GM20000 (cell line): ENCODE data around the gene RGS18.
"Not testable (repeated sequence)": the region's sequence is repeated elsewhere in the genome, so short reads cannot be mapped to it uniquely, and the experiment has no call there.

Source experiments
- DNase-seq: peaks from one replicate; pipeline ENCODE4 v3.0.0; 2012; ENCODE audit warnings: low spot score
- TF ChIP-seq, protein P1 (sequence below): IDR thresholded peaks from 2 replicates; pipeline ENCODE4 v1.5.1; 2012; ENCODE audit warnings: mild to moderate bottlenecking, control low read depth; ENCODE audit errors: extremely low read depth, missing control alignments

The RGS18 gene

DNA sequence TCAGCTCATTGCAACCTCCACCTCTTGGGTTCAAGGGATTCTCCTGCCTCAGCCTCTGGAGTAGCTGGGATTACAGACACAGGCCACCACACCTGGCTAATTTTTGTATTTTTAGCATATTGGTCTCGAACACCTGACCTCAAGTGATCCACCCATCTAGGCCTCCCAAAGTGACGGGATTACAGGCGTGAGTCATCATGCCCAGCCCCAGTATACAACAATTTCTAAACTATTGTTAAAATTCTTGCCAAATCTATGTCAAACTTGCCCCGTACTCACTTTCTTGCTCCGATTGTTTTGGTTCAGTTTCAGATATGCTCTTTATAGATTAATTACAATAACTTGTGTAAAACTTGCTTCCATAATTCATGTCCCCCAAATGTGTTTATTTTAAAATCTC, 4.1 kb downstream of the RGS18 start:
- TF ChIP-seq, protein P1, sequence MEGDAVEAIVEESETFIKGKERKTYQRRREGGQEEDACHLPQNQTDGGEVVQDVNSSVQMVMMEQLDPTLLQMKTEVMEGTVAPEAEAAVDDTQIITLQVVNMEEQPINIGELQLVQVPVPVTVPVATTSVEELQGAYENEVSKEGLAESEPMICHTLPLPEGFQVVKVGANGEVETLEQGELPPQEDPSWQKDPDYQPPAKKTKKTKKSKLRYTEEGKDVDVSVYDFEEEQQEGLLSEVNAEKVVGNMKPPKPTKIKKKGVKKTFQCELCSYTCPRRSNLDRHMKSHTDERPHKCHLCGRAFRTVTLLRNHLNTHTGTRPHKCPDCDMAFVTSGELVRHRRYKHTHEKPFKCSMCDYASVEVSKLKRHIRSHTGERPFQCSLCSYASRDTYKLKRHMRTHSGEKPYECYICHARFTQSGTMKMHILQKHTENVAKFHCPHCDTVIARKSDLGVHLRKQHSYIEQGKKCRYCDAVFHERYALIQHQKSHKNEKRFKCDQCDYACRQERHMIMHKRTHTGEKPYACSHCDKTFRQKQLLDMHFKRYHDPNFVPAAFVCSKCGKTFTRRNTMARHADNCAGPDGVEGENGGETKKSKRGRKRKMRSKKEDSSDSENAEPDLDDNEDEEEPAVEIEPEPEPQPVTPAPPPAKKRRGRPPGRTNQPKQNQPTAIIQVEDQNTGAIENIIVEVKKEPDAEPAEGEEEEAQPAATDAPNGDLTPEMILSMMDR, result no peak
- no peak for DNase-seq

DNA sequence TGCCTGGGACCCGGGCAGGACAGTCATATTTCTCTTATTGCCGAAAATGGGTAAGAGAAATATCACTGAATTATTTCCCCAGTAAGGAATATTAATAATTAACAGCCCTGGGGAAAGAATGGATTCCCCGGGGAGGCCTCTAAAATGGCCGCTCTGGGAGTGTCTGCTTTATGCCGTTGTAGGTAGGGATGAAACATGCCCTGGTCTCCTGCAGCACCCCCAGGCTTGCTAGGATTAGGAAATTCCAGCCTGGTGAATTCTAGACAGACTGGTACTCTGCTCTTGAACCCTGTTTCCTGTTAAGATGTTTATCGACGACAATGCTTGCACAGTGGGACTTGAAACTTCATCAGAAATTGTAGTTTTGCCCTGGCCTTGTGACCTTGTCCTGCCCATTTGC, 6.7 kb downstream of the RGS18 start:
- not testable (repeated sequence) for DNase-seq

DNA sequence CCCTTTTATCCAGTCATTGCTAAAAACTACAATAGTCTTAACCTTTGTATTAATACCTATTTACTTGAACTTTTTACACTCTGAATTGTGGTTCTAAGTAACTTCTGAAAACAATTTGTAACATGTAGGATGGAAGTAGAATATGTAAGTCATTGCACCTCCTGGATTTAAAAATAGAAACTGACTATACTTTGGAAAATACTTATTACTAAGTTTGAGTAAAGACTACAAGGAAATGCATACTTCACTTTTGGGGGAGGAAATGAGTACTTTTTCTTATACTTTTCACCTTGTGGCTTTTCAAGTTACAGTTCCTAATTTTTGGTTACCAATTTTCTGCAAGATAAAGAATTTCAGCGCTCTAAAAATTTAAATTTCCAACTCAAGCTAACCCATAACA, 8.7 kb downstream of the RGS18 start:
- TF ChIP-seq, protein P1, result no peak
- DNase-seq, result no peak

DNA sequence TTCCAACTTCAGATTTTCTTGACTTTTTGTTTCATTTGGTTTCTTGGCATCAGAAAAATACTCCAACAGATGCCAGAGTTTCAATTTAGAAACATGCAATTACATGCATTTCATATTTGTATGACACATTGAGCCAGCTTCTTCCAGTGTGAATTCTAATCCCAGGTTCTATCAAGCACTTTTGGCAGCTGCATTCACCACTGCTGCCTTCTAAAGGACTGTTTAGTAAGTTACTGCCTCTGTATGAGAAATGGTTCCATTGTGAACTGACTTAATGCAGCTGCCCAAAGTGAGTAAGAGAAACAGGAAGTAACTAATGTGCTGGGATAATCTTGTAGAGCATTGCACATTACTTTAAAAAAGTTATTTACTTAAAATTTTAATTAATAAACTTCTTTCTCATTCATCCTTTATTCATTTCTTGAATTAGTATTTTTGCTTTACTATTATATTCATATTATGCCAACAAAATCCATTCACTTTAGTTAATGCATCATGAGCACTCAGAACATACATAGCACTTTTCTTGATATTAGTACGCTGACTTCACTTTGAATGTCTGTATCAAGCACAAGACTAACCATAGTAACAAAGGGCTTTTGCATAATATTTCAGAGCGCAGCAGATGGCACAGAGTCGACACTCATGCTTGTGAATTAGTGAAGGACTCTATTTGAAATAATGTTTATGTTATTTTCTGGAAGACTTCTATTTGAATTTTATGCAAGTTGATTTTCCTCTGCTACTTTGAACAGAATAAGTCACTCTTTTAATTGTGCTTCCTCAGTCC, 9.8 kb downstream of the RGS18 start:
- TF ChIP-seq, protein P1, result no peak
- DNase-seq, result no peak

DNA sequence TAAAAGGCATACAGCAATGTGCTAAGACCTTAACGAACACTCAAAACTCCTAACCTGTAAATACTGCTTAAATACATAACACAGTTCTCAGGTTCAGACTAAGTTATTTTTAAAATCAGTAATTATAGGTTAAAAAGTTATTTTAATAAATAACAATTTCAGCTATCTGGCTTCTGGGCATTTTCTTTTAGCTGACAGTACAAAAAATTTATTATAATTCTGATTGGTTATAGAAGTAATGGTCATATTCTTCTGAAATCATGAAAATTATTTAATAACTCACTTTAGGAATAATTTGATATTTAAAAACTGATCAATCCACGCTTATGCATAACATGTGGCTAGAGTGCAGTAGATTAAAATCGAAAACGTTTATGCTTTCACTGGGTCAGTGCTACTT, 10.7 kb downstream of the RGS18 start:
- TF ChIP-seq, protein P1, result no peak

DNA sequence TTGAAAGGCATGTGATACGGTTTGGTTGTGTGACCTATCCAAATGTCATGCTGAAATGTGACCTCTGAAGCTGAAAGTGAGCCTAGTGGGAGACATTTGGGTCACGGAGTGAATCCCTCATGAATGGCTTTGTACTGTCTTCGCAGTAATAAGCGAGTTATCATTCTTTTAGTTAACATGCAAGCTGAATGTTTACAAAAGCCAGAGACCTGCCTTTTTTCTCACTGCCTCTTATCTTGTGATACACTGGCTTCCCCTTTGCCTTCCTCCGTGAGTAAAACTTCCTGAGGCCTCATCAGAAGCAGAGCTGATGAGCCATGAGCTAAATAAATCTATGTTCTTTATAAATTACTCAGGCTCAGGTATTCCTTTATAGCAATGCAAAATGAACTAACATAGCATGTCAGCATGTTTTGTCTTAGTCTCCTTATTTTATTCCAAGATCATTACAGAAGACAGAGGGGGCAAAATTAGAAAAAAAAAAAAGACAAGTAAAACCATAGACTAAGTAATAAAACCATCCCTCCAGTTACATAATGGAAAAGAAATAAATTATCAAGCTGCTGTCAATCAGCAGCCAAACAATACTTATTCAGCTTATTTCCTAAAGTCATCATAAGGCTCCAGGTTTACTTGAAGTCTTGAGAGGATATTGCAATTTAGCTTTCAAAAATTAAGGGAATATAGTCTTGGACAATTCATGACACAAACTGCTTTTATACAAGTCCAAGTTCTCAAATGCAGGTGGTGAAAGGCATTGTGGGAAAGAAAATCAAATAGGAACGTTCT, 12.1 kb downstream of the RGS18 start:
- TF ChIP-seq, protein P1, result no peak
- no peak for DNase-seq

More for the DNA sequence above, 10.7 kb downstream of the RGS18 start:
- DNase-seq, result no peak

DNA sequence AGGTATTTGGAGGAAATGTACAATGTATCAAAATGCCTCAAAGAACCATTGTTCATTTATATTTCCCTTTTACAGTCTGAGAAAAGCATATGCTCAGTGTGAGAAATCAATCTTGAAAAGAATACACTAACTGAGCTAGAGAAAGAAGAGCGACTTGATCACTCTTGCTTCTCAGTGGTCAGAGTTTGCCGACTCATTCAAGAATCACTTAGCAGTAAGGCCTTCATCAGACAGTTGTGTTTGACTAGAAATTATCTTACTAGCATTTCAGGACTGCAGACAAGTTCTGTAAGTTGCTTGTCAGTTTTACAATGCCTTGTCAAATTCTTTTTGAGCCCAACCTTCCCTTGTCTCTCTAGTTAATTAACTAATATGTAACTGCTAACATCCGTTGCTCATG, 12.9 kb downstream of the RGS18 start:
- TF ChIP-seq, protein P1, result no peak
- no peak for DNase-seq
